GOT3 (cell line): Measurements from ENCODE around the gene CD99L2.
"Not testable (repeated sequence)": the region's sequence is repeated elsewhere in the genome, so short reads cannot be mapped to it uniquely, and the experiment has no call there.

Experiments
- DNase-seq: peaks from one replicate; lab custom pipeline; 2025; ENCODE audit warnings: mixed read lengths; lab: John Stamatoyannopoulos, UW

Gene CD99L2

DNA sequence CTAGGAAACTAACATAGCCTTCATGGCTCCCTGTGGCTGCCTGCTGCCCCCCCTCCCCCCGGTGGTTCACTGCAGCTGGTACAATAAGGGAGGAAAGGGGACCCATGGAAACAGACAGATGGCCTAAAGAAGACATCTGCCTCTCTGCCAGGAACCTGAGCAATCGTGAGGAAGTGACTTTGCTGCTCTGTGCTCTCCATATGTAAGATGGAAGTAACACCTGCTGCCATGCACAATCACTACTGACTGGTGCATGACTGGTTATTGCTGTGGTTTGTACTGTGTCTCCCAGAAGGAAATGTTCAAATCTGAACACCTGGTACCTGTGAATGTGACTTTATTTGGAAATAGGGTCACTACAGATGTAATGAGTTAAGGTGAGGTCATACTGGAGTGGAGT, 43.6 kb downstream of the CD99L2 start:
- no peak for DNase-seq

DNA sequence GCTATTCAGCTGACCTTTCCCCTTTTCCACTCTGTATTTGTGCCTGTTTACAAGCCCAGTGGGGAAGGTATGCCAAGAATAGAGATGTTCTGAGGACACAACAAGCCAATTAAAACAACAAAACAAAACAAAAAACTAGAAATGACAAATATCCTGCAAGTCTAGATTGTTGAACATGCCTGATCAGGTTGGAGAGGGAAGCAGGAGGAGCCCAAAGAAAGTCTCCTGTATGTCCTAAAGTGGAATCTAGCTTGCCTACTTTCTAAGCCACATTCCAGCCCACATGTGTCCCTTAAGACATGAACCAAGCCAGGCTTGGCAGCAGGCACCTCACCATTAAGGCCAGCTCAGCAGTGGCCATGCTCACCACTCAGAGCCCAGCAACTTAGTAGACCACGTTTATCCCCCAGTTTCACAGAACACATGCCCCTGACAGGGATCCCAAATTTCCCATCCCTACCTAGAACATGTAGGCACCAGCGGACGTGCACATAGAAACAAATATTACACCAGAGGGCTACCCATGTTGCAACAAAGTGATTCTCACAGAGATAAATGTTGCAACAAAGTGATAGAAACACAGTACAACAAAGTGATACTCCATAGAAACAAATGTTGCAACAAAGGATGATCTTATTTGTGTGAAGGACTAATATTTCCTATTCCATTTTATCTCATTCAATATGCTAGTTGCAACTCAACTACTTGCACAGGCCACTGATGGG, 48.3 kb downstream of the CD99L2 start:
- no peak for DNase-seq

DNA sequence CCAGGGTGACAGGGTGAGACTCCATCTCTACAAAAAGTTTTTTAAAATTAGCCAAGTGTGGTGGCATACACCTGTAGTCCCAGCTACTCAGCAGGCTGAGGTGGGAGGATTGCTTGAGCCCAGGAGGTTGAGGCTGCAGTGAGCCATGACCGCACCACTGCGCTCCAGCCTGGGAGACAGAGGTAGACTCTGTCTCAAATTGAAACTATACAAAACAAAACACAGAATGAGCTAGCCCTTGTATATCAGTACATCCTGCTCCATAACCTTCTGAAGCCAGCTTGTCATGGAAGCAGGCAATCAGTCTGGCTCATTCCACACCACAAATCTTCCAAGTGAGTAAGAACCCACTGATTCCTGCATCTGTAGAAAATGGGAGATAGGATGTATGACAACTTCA, 49.0 kb downstream of the CD99L2 start:
- DNase-seq = no peak

DNA sequence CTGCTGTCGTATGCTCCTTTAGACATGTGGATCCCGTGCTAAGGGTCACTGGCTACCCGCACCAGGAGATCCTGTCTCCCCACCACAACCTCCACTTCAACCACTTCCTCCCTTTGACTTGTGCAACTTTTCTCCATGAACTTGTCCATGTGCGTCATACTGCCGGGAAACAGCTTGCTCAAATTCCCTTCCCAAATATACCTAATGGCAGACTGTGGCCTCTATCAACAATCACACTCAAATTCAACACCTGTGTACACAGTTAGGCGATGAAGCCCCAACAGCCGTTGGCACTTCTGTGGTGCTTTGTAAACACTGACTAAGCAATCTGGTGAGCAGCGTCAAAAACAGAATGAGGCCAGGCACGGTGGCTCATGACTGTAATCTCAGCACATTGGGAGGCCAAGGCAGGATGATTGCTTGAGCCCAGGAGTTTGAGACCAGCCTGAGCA, 49.5 kb downstream of the CD99L2 start:
- no peak for DNase-seq

DNA sequence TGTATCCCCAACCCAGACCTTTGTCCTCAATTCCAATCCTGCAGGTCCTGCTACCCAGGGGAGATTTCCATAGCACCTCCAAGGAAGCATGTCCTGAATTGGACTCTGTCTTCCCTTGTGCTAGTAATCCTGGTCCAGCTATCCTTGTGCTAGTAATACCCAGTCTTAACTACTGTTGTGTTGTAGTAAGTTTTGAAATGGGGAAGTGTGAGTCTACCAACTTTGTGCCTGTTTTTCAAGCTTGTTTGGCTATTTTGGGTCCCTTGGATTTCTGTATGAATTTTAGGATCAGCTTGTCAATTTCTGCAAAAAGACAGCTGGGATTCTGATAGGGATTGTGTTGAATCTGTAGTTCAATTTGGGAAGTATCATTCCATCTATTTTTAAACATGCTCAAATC, 51.4 kb downstream of the CD99L2 start:
- no peak for DNase-seq

DNA sequence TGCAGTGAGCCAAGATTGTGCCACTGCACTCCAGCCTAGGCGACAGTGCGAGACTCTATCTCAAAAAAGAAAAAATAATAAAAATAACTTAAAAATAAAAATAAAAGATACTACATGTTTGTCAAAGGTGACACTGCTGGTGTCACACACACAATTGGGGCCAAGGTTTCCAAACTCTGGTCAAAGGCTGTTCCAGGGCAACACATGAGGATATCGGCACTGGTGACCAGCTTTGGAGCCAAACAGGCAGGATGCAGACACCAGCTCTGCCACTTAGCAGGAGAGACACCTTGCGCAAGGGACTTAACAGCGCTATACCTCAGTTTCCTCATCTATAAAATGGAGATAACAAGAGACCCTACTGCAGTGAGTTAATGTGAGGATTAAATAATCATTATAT, 52.3 kb downstream of the CD99L2 start:
- DNase-seq = no peak

DNA sequence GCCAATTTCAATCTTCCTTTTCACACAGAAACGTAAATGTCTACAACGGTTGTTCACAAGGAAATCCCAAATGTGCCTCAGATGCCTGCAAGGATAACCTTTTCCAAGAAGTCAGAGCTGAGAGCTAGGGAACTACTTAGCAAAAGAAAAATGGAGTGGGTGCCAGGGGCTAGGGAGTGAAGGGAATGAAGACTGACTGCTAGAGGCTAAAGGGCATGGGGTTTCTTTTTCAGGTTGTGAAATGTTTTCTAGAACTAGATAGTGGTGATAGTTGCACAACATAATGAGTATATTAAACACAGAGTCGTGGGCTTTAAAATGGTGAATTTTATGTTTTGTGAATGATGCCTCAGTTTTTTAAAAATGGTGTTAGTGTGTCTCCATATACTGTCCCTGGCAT, 53.4 kb downstream of the CD99L2 start:
- no peak for DNase-seq

DNA sequence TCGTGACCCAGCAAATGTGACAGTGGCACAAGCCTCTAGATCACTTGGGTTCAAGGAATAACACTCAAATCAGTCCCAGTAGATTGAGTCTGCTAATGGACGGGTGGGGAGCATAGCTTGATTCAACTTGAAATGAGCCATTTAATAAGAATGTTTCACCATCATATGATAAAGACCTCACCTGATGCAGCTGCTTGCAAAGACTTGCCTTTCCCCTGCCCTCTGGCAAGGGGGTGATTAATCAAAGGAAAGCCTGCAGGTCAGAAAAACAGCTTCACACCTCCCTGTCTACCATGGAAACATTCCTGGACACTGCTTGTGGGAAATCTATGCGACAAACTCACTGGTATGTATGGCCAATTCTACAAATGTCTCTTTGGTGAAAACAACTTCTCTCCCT, 54.5 kb downstream of the CD99L2 start:
- DNase-seq = no peak

DNA sequence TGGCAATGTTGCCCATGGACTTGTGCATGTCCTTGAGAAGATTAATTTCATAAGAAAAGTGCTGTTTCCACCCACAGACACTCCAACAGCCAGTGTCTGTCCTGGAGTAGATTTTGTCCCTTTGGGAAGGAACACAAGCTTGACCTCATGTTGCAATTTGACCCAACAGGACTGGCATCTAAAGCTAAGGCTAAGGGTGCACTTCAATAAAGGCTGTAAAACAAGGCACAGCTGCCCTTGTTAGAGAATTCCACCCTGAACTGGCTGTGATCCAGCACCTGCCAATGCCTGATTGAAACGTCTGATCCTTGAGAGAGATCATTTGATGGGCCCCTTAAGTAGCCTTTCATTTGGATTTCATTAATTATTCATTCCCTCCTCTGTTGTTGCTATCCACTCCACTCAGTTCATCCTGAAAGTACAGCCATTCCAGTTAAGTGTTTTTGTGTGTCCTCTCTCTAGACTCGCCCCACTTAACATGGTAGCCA, 56.2 kb downstream of the CD99L2 start:
- DNase-seq = no peak

DNA sequence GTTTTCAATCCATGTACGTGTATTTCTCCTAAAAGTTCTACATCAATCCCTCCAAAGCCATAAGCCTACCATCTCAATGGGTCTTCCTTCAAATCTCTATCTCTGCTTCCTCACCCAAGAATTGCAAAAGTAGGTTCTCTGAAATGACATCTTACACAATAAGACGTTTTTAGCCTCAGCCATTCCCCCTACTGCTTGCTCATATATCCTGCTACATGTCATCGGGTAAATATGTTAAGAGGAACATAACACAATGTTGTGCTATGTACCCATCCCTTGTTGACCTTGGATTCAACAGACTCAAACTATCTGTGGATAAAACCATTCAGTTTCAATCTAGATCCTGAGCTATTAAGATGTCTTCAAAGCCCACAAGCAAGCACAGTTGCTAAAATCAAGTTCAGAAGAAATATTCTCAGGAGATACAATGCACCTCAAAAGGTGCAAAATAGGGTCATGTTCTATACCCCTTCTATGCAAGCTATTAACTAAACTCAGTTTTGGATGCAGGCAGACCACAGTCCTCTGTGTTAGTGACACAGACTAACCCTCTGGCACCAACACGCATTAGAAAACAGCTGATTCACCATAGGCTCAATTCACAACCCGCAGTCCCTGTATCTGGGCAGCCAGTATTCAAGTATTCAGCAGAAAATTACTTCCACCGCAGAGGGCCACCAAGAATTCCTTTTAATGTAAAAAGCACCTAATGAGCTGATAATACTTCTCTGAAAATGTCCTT, 56.8 kb downstream of the CD99L2 start:
- DNase-seq = no peak

DNA sequence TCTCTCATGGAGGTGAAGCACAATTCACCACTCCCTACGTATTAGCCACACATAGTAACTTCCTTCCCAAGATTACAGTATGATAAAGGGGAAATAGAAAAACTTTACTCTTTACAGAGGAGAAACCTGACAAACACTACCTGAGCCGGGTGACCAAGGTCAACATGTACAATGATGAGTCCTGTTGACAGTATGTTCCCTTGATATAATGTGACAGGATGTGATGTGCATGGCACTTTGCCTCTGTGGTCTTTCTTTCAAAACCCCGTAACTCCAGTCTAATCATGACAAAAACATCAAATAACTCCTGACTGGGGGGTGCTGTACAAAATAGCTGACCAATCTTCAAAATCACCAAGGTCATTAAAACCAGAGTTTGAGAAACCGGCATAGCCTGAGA, 60.6 kb downstream of the CD99L2 start:
- no peak for DNase-seq

DNA sequence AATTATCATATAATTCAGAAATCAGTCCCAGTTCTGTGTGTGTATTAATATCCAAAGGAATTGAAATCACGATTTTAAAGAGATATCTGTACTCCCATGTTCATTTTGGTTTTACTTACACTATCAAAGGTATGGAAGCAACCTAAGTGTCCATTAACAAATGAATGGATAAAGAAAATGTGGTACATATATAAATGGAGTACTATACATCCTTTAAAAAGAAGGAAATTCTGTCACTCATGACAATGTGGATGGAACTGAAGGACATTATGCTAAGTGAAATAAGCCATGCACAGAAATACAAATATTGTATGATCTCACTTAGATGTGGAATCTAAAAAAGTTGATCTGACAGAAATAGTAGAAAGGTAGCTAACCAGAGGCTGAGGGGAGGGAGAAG, 63.8 kb downstream of the CD99L2 start:
- no peak for DNase-seq

DNA sequence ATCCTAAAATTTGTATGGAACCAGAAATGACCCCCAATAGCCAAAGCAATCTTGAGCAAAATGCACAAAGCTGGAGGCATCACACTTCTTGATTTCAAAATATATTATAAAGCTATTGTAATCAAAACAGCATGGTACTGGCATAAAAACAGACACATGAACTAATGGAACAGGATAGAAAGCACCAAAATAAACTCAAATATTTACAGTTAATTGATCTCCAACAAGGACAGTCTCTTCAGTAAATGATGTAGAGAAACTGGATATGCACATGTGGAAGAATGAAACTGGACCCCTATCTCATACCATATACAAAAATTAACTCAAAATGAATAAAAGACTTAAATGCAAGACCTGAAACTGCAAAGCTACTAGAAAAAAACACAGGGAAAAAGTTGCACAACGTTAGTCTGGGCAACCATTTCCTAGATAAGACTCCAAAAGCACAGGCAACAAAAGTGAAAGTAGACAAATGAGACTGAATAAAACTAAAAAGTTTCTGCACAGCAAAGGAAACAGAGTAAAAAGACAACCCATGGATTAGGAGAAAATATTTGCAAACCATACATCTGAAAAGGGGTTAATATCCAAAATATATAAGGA, 64.9 kb downstream of the CD99L2 start:
- DNase-seq = no peak

DNA sequence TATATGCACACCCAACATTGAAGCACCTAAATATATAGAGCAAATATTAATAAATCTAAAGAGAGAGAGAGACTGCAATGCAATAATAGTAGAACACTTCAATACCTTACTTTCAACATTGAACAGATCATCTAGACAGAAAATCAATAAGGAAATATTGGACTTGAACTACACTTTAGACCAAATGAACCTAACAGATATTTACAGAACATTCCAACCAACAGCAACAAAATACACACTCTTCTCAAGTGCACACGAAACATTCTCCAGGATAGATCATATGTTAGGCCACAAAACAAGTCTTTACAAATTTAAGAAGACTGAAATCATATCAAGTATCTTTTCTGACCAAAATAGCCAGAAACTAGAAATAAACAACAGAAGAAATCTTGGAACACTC, 66.6 kb downstream of the CD99L2 start:
- DNase-seq = no peak

DNA sequence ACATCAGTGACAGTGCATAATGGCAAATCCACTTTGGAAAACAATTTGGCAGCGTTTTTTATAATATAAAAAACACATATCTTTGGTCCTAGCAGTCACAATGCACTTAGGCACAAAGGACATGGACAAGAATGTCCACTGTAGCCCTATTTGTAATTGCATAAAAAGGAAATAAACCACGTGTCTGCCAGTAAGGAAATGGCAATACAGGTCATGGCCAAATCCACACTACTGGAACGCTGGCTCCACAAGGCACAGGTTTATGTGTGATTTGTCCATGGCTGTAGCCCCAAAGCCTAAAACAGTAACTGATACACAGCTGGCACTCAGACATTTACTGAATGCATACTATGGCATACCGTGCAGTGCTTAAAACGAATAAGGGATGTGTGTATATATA, 69.7 kb downstream of the CD99L2 start:
- DNase-seq = no peak

DNA sequence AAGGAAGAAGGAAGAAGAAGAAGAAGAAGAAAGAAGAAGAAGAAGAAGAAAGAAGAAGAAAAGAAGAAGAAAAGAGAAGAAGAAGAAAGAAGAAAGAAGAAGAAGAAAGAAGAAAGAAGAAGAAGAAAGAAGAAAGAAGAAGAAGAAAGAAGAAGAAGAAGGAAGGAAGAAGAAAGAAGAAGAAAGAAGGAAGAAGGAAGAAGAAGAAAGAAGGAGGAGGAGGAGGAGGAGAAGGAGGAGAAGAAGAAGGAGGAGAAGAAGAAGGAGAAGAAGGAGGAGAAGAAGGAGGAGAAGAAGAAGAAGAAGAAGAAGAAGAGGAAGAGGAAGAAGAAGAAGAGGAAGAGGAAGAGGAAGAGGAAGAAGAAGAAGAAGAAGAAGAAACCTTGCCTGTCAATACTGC, 74.1 kb downstream of the CD99L2 start:
- DNase-seq = not testable (repeated sequence)

DNA sequence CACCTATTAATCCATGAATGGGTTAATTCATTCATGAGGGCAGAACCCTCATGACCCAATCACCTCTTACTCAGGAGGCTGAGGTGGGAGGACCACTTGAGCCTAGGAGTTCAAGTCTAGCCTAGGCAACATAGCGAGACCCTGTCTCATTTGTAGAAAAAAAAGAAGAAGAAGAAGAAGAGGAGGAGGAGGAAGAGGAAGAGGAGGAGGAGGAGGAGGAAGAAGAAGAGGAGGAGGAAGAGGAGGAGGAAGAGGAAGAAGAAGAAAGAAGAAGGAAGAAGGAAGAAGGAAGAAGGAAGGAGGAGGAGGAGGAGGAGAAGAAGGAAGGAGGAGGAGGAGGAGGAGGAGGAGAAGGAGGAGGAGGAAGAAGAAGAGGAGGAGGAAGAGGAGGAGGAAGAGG, 74.6 kb downstream of the CD99L2 start:
- not testable (repeated sequence) for DNase-seq

DNA sequence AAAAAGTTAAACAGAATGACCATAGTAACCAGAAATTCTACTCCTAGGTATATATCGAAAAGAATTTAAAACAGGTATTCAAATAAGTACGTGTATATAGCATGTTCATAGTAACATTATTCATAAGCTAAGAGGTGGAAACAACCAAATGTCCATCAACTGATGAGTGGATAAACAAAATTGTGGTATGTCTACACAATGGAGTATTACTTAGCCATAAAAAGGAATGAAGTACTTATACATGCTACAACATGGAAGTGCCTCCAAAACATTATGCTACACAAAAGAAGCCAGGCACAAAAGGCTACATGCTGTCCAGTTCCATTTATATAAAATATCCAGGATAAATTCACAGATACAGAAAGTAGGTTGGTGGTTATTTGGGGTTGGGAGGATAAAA, 76.5 kb downstream of the CD99L2 start:
- no peak for DNase-seq

DNA sequence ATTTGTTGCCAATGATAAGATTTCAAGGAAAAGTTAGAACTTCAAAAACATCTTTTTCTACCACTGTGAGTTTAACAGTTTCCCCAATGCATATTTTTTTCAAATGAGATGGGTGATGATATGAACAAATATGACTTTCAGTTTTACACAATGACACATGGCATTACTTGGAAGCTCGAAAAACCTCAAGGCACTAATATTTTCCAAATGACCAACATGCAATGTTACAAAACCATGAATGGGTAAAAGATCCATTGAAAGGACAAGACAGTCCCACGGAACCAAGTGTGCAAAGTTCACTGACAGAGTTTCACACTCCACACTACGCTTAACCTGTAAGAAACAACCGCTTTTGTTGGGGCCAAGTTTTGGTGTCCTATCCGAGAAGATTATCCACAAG, 84.5 kb downstream of the CD99L2 start:
- DNase-seq = no peak

DNA sequence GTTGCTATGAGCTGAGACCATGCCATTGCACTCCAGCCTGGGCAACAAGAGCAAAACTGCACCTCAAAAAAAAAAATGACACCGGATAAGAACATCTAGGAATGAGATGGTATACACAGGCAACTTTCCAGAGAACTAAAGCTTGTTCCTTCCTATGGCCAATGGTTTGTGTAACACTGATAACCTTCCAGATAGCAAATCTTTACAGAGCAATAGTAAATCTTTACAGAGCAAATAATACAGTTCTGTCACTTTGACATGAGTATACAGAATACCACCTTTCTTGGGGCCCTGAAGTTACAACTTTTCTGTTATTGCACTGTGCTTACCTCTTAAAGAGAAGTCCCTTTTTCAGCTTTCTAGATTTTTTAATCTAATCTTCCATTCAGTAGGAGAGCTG, 91.6 kb downstream of the CD99L2 start:
- DNase-seq = no peak

DNA sequence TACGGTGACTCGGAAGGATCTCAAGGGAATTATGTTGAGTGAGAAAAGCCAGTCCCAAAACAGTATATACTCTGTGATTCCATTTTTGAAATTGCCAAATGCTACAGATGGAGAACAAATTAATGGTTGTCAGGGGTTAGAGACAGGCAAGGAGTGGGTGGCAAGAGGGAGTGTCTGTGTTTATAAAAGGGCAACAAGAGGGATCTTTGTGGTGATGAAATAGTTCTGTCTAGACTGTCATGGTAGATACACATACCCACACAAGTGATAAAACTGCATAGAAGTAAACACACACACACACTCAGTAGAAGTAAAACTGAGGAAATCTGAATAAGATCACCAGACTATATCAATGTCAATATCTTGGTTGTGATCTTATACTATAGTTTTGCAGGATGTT, 92.7 kb downstream of the CD99L2 start:
- DNase-seq = no peak

DNA sequence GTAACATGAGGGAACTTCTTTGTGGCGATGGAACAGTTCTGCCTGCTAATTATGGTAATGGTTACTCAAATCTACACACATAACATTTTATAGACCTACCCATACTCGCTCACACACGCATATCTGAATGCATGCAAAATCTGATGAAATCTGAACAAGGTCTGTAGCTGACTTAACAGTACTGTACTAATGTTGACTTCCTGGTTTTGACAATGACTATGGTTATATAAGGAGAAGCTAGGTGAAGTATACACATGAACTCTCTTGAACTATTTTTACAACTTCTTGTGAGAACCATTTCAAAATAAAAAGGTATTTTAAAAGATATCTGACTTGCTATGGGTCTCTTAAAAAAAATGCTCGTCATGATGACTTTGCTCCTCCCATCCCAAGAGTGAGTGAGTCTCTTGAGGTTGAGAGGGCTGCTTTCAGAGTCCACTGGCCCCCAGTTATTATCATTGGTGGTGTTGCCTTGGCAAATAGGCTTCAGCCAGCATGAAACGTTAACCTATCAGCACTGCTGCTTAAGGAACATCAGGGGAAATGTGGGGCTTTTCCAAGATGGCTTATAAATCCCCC, 105.4 kb downstream of the CD99L2 start:
- DNase-seq = no peak

DNA sequence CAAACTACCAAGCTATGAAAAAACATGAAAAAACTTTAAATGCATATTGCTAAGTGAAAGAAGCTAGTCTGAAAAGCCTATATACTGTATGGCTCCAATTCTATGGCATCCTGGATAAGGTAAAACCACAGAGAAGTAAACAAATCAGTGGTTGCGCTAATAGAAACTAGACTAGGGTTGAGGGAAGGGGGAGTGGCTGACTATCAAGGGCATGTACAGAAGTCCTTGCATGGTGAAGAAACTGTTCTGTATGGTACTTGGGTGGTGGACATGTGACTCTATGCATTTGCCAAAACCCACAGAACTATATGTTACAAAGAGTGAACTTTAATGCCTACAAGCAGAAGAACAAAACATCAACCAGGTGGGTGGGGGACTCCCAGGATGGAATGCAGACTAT, 108.4 kb downstream of the CD99L2 start:
- no peak for DNase-seq
